Peyer's patch (tissue), 4 donors: ENCODE measurements around the gene STRA6.

Source experiments
- POLR2A ChIP-seq, 2 donors: fragments of 450-650 bp; IDR thresholded peaks; one replicate each; pipeline ENCODE4 v1.5.1; 2017; ENCODE audit warnings: antibody characterized with exemption in 2 of 2, mild to moderate bottlenecking in 2 of 2, moderate library complexity in 2 of 2
- TF ChIP-seq, protein P1 (sequence below), 6 experiments: fragments of 450-650 bp in 4 of 6; fragments of 200-600 bp in 2 of 6; sonication (generic) in 1 of 6; IDR thresholded peaks; one replicate each; pipeline ENCODE4 v1.5.1; 2017 to 2019; ENCODE audit warnings: antibody characterized with exemption in 6 of 6, mild to moderate bottlenecking in 3 of 6, moderate library complexity in 1 of 6

DNA sequence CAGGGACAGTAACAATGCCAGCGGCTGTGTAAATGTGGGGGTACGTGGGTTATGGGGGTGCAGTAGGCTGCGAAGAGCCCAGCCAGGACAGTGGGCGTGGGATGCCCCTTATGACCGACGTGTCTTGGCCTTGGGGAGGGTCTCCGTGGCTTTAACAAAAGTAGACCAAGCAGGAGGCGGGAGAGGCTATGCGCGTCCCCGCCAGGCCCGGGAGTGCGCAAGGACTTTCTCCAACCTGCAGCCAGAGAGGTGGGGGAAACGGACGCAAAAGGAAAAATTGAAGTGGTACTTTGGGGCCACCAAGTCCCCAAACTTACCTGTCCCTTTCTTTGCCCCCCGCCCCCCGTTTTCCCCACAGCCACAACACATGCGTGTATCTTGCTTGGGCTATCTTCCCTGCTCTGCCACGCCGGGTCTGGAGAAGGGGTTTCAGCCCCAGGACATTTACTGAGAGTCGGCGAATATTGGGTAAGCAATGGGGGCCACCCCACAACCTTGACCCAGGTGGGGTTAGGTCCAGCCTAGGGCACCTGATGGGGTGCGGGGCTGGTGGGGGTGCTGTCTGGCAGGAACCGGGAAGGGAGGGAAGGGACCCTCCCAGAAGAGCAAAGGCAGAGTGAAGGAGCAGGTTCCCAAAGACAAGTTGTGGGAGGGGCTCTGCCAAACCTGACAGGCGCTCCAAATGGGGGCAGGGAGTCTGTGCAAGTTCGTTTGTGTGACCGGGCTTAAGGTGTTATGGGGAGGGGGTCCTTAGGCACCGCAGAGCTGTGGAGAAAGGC, 71.5 kb downstream of the STRA6 start:
- TF ChIP-seq, protein P1, sequence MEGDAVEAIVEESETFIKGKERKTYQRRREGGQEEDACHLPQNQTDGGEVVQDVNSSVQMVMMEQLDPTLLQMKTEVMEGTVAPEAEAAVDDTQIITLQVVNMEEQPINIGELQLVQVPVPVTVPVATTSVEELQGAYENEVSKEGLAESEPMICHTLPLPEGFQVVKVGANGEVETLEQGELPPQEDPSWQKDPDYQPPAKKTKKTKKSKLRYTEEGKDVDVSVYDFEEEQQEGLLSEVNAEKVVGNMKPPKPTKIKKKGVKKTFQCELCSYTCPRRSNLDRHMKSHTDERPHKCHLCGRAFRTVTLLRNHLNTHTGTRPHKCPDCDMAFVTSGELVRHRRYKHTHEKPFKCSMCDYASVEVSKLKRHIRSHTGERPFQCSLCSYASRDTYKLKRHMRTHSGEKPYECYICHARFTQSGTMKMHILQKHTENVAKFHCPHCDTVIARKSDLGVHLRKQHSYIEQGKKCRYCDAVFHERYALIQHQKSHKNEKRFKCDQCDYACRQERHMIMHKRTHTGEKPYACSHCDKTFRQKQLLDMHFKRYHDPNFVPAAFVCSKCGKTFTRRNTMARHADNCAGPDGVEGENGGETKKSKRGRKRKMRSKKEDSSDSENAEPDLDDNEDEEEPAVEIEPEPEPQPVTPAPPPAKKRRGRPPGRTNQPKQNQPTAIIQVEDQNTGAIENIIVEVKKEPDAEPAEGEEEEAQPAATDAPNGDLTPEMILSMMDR (IDR thresholded peaks at IDR 0.05), result no peak
- no peak for TF ChIP-seq POLR2A (IDR thresholded peaks at IDR 0.05)
